CD14-positive monocyte (primary cell): ENCODE data around the gene PDZD8. TPM values are rescaled to one million over a fixed set of nuclear protein-coding genes. Genes with fewer than 3 reads are reported as not detected.

Source experiments
- DNase-seq, 3 donors: peaks; one replicate each; pipeline ENCODE4 v3.0.0-alpha.2; 2011 to 2022
- H2AFZ ChIP-seq: 2 replicates; pipeline ENCODE4 v1.6.0; 2012; ENCODE audit warnings: mild to moderate bottlenecking, low read depth, low read length, inconsistent platforms; ENCODE audit not compliant: insufficient read depth, poor library complexity, severe bottlenecking
- H3K27ac ChIP-seq, 2 donors: 1 replicate in 1 of 2; 2 replicates in 1 of 2; pipeline ENCODE4 v1.5.1; 2012 to 2013; ENCODE audit warnings: low read length in 2 of 2, control low read depth in 1 of 2, inconsistent platforms in 1 of 2, low read depth in 1 of 2, mild to moderate bottlenecking in 1 of 2
- H3K27me3 ChIP-seq, 2 donors: one replicate each; pipeline versions ENCODE4 v1.6.0 to v1.6.1; 2011 to 2013; ENCODE audit warnings: low read length in 2 of 2; ENCODE audit not compliant: control insufficient read depth in 2 of 2, insufficient read depth in 2 of 2
- H3K36me3 ChIP-seq, 2 donors: replicated peaks in 1 of 2; 1 replicate in 1 of 2; 2 replicates in 1 of 2; pipeline versions ENCODE4 v1.5.1 to v1.6.1; 2012 to 2013; ENCODE audit warnings: low read length in 2 of 2, control low read depth in 1 of 2, inconsistent platforms in 1 of 2, mild to moderate bottlenecking in 1 of 2; ENCODE audit not compliant: insufficient read depth in 2 of 2, control insufficient read depth in 1 of 2
- H3K4me1 ChIP-seq, 2 donors: 1 replicate in 1 of 2; 2 replicates in 1 of 2; pipeline versions ENCODE4 v1.5.1 to v1.6.1; 2012 to 2013; ENCODE audit warnings: low read length in 2 of 2, control low read depth in 1 of 2, inconsistent platforms in 1 of 2, mild to moderate bottlenecking in 1 of 2, moderate library complexity in 1 of 2; ENCODE audit not compliant: insufficient read depth in 2 of 2, control insufficient read depth in 1 of 2
- H3K4me2 ChIP-seq: replicated peaks from 2 replicates; pipeline ENCODE3; 2012; ENCODE audit warnings: low read length, moderate library complexity, mild to moderate bottlenecking; ENCODE audit not compliant: poor library complexity, severe bottlenecking; ENCODE audit errors: extremely low read depth
- H3K4me3 ChIP-seq, 3 experiments: fragments of 200-600 bp in 1 of 3; sonication (generic) in 1 of 3; replicated peaks in 1 of 3; 1 replicate in 2 of 3; 2 replicates in 1 of 3; pipeline ENCODE4 v1.5.1; 2011 to 2013; ENCODE audit warnings: low read length in 3 of 3, mild to moderate bottlenecking in 3 of 3, control low read depth in 2 of 3, low read depth in 2 of 3, inconsistent platforms in 1 of 3, moderate library complexity in 1 of 3
- H3K79me2 ChIP-seq: 2 replicates; pipeline ENCODE4 v1.6.0; 2012; ENCODE audit warnings: mild to moderate bottlenecking, control low read depth, inconsistent platforms, low read length, moderate library complexity; ENCODE audit not compliant: insufficient read depth
- H3K9ac ChIP-seq: 2 replicates; pipeline ENCODE4 v1.6.0; 2017; ENCODE audit warnings: low read length, mild to moderate bottlenecking; ENCODE audit not compliant: insufficient read depth, poor library complexity, severe bottlenecking
- H3K9me3 ChIP-seq, 2 donors: replicated peaks in 1 of 2; 1 replicate in 1 of 2; 2 replicates in 1 of 2; pipeline versions ENCODE4 v1.5.1 to v1.6.1; 2012 to 2013; ENCODE audit warnings: low read length in 2 of 2, control low read depth in 1 of 2; ENCODE audit not compliant: control insufficient read depth in 1 of 2, insufficient read depth in 1 of 2
- H4K20me1 ChIP-seq: 2 replicates; pipeline ENCODE4 v1.6.0; 2012; ENCODE audit warnings: mild to moderate bottlenecking, low read length, control low read depth, moderate library complexity; ENCODE audit not compliant: insufficient read depth
- H3K27ac Mint-ChIP-seq, 7 donors: one replicate each; pipeline ENCODE4 v1.8.0; 2020; ENCODE audit warnings: mild to moderate bottlenecking in 7 of 7, mixed read lengths in 7 of 7, moderate library complexity in 6 of 7, inconsistent platforms in 2 of 7
- H3K27me3 Mint-ChIP-seq, 3 donors: one replicate each; pipeline ENCODE4 v1.8.0; 2021 to 2022; ENCODE audit warnings: low read depth in 3 of 3, mild to moderate bottlenecking in 3 of 3, mixed read lengths in 3 of 3, moderate library complexity in 3 of 3, inconsistent platforms in 1 of 3
- H3K36me3 Mint-ChIP-seq, 2 donors: one replicate each; pipeline ENCODE4 v1.8.0; 2020; ENCODE audit warnings: mixed read lengths in 2 of 2, inconsistent platforms in 1 of 2, mild to moderate bottlenecking in 1 of 2
- H3K4me1 Mint-ChIP-seq: one replicate; pipeline ENCODE4 v1.8.0; 2020; ENCODE audit warnings: mild to moderate bottlenecking, mixed read lengths
- H3K4me3 Mint-ChIP-seq, 2 donors: one replicate each; pipeline ENCODE4 v1.8.0; 2020; ENCODE audit warnings: mild to moderate bottlenecking in 2 of 2, mixed read lengths in 2 of 2, moderate library complexity in 1 of 2
- H3K9me3 Mint-ChIP-seq, 7 donors: one replicate each; pipeline ENCODE4 v1.8.0; 2020 to 2022; ENCODE audit warnings: mixed read lengths in 7 of 7, mild to moderate bottlenecking in 6 of 7, moderate library complexity in 6 of 7, inconsistent platforms in 2 of 7
- CTCF ChIP-seq: fragments of 200-600 bp; IDR thresholded peaks from one replicate; pipeline ENCODE4 v1.8.0; 2022; ENCODE audit warnings: antibody characterized with exemption, mild to moderate bottlenecking
- WGBS: methylation state at CpG from one replicate; pipeline ENCODE4 v1.1.5; 2013; ENCODE audit warnings: missing lambda C conversion rate; ENCODE audit not compliant: insufficient coverage; 5-methylcytosine and 5-hydroxymethylcytosine counted together
- intact Hi-C, 2 donors: fragments of 100-400 bp; cut with micrococcal nuclease; formaldehyde crosslinking; loops; one replicate each; pipeline versions ENCODE4 v1.15.0 to v1.15.1; 2023
- polyA plus RNA-seq, 3 donors: library from polyadenylated mRNA; depleted of rRNA in 1 of 3; unstranded in 2 of 3; stranded (reverse) in 1 of 3; fragments of 300-500 nt in 2 of 3; fragments of >200 nt in 1 of 3; fragmentation: Illumina TruSeq in 2 of 3; gene quantifications; 1 replicate in 2 of 3; 2 replicates in 1 of 3; pipeline ENCODE4 v1.2.3, GENCODE V29; 2012 to 2021

Gene PDZD8
- polyA plus RNA-seq, 3 donors = 4.6 to 104 (median 9.0) TPM

- TF ChIP-seq CTCF = no peak
- Mint-ChIP-seq H3K36me3 (peaks cover 0 to 8% of the 10 kb centered on the region in 2 donors), H3K4me1 (peaks cover 44% of the 10 kb centered on the region), H3K4me3 (peak overlapping the region; percentile 97), H3K9me3 (no peaks in the 10 kb centered on the region), H3K27me3 (peaks cover 4 to 6% (median 5%) of the 10 kb centered on the region in 3 donors), H3K27ac (peak overlapping the region; percentile 82 to 93 (median 89))
- H3K27ac ChIP-seq = peak overlapping the region; percentile 68 to 88
- intact Hi-C loops = loop anchor here in 1 of 2 donors (10.0 kb wide), 2 partner anchors 670 to 1380 kb away; partner anchors contain the start of genes CACUL1 and RAB11FIP2
- H3K79me2 ChIP-seq = peaks cover 59% of the 10 kb centered on the region
- H2AFZ ChIP-seq = peak overlapping the region; percentile 99
- peaks cover 33 to 57% of the 10 kb centered on the region in 2 donors for H3K4me1 ChIP-seq
- peak overlapping the region; percentile 91 for H3K9ac ChIP-seq
- no peaks in the 10 kb centered on the region for H3K9me3 ChIP-seq
- no peaks in the 10 kb centered on the region for H3K27me3 ChIP-seq
- under 1% methylated on average over 86 of the region's 92 CpGs for WGBS
- DNase-seq = peak; percentile 44 to 54 (median 45)
- no peaks in the 10 kb centered on the region for H3K36me3 ChIP-seq
- peak overlapping the region; percentile 98 for H3K4me2 ChIP-seq
- peaks cover 46% of the 10 kb centered on the region for H4K20me1 ChIP-seq
- peak overlapping the region; percentile 85 to 93 (median 92) for H3K4me3 ChIP-seq
Measured at GRCh38 chr10:117374506-117375359, 507 bp downstream of the PDZD8 start.

GRCh38 chr10:117373823-117374505 lies 1.3 kb downstream of the PDZD8 start:
- Histone ChIP-seq H3K36me3 (no peaks in the 10 kb centered on the region), H3K27ac (peak overlapping the region; percentile 62 to 88), H3K79me2 (peaks cover 66% of the 10 kb centered on the region), H4K20me1 (peaks cover 54% of the 10 kb centered on the region), H3K9me3 (no peaks in the 10 kb centered on the region), H3K9ac (peak overlapping the region; percentile 91), H3K4me3 (peak overlapping the region; percentile 85 to 93 (median 92)), H2AFZ (peak overlapping the region; percentile 99), H3K27me3 (no peaks in the 10 kb centered on the region), H3K4me2 (peak overlapping the region; percentile 98), H3K4me1 (peaks cover 33 to 57% of the 10 kb centered on the region in 2 donors)
- under 1% methylated on average over 20 of the region's 31 CpGs for WGBS
- peaks cover 0 to 8% of the 10 kb centered on the region in 2 donors for H3K36me3 Mint-ChIP-seq
- TF ChIP-seq CTCF = no peak
- H3K4me1 Mint-ChIP-seq = peaks cover 51% of the 10 kb centered on the region
- no peaks in the 10 kb centered on the region for H3K9me3 Mint-ChIP-seq
- peak overlapping the region; percentile 97 for H3K4me3 Mint-ChIP-seq
- peak overlapping the region; percentile 82 to 93 (median 89) for H3K27ac Mint-ChIP-seq
- H3K27me3 Mint-ChIP-seq = peaks cover 0 to 5% (median 3%) of the 10 kb centered on the region in 3 donors
- peak; percentile 33 to 60 (median 57) for DNase-seq
- intact Hi-C loops = loop anchor here in 1 of 2 donors (10.0 kb wide), 2 partner anchors 671 to 1381 kb away; partner anchors contain the start of genes CACUL1 and RAB11FIP2
